SKM-1 (cell line): ENCODE results near the gene PCDHA10.
"Not testable (repeated sequence)": the region's sequence is repeated elsewhere in the genome, so short reads cannot be mapped to it uniquely, and the experiment has no call there.

Experiments
- DNase-seq: peaks from one replicate; lab custom pipeline; 2025; ENCODE audit not compliant: unreplicated experiment; lab: John Stamatoyannopoulos, UW

PCDHA10 gene

DNA sequence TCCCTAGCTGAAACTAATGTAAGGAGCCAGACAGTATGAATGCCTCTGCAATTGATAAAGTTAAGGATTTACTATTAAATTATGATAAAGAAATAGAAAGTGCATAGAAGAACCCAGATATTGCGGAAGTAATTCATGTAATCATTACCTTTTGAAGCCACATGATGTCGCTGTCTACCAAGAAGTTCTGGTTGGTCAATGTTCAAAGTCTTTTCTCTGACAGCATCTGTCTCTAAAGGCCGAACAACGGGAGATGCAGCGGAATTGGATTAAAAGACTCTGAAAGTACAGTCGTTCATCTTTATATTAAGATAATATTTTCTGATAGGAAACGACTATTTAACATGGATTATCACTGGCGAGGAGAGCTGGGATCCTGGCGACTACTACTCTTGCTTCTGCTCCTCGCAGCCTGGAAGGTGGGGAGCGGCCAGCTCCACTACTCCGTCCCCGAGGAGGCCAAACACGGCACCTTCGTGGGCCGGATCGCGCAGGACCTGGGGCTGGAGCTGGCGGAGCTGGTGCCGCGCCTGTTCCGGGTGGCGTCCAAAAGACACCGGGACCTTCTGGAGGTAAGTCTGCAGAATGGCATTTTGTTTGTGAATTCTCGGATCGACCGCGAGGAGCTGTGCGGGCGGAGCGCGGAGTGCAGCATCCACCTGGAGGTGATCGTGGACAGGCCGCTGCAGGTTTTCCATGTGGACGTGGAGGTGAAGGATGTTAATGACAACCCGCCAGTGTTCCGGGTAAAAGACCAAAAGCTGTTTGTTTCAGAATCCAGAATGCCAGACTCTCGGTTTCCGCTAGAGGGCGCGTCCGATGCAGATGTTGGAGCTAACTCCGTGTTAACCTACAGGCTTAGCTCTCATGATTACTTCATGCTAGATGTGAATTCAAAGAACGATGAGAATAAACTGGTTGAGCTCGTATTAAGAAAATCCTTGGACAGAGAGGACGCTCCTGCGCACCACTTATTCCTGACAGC lies 14.4 kb upstream of the PCDHA10 start, which contains the start of gene PCDHA8:
PCDHA8 (plus strand) TSS at position 210 of the 985 bp plus-strand sequence; CDS start at position 345, 135 bp downstream.
- DNase-seq = no peak

DNA sequence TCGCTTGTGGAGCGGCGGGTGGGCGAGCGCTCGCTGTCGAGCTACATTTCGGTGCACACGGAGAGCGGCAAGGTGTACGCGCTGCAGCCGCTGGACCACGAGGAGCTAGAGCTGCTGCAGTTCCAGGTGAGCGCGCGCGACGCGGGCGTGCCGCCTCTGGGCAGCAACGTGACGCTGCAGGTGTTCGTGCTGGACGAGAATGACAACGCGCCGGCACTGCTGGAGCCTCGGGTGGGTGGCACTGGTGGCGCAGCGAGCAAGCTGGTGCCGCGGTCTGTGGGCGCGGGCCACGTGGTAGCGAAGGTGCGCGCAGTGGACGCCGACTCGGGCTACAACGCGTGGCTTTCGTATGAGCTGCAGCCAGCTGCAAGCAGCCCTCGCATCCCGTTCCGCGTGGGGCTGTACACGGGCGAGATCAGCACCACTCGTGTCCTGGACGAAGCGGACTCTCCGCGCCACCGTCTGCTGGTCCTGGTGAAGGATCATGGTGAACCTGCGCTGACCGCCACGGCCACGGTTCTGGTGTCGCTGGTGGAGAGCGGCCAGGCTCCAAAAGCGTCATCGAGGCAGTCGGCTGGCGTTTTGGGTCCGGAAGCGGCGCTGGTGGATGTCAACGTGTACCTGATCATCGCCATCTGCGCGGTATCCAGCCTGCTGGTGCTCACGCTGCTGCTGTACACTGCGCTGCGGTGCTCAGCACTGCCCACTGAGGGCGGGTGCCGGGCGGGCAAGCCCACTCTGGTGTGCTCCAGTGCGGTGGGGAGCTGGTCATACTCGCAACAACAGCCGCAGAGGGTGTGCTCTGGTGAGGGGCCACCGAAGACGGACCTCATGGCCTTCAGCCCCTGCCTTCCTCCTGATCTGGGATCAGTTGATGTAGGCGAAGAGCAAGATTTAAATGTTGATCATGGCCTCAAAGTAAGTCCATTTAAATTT lies 12.6 kb upstream of the PCDHA10 start:
- no peak for DNase-seq

DNA sequence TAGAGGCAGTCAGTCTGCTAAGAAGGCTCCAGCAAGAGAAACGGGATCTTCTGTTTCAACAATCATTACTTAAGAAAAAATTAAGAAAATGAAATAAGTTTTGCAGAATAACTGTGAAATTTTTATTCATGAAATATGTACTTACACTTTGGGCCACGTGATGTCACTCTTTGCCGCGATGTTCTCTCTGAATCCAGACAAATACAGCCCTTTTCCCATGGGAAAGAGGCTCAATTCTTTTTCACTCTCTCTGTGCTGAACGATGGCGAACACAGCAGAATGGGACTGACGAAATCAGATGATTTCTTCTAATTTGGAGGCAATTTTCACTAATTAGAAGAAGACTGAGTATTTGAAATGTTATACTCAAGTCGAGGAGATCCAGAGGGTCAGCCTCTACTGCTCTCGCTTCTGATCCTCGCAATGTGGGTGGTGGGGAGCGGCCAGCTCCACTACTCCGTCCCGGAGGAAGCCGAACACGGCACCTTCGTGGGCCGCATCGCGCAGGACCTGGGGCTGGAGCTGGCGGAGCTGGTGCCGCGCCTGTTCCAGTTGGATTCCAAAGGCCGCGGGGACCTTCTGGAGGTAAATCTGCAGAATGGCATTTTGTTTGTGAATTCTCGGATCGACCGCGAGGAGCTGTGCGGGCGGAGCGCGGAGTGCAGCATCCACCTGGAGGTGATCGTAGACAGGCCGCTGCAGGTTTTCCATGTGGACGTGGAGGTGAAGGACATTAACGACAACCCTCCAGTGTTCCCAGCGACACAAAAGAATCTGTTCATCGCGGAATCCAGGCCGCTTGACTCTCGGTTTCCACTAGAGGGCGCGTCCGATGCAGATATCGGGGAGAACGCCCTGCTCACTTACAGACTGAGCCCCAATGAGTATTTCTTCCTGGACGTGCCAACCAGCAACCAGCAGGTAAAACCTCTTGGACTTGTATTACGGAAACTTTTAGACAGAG lies 7.3 kb upstream of the PCDHA10 start, which contains the start of gene PCDHA9:
PCDHA9 (plus strand) TSS at position 244 of the 964 bp plus-strand sequence; CDS start at position 358, 114 bp downstream.
- DNase-seq = not testable (repeated sequence)

DNA sequence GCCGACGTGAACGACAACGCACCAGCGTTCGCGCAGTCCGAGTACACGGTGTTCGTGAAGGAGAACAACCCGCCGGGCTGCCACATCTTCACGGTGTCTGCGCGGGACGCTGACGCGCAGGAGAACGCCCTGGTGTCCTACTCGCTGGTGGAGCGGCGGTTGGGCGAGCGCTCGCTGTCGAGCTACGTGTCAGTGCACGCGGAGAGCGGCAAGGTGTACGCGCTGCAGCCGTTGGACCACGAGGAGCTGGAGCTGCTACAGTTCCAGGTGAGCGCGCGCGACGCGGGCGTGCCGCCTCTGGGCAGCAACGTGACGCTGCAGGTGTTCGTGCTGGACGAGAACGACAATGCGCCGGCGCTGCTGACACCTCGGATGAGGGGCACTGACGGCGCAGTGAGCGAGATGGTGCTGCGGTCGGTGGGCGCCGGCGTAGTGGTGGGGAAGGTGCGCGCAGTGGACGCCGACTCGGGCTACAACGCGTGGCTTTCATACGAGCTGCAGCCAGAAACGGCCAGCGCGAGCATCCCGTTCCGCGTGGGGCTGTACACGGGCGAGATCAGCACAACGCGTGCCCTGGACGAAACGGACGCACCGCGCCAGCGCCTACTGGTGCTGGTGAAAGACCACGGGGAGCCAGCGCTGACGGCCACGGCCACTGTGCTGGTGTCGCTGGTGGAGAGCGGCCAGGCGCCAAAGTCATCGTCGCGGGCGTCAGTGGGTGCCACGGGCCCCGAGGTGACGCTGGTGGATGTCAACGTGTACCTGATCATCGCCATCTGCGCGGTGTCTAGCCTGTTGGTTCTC lies 5.7 kb upstream of the PCDHA10 start:
- DNase-seq = not testable (repeated sequence)

DNA sequence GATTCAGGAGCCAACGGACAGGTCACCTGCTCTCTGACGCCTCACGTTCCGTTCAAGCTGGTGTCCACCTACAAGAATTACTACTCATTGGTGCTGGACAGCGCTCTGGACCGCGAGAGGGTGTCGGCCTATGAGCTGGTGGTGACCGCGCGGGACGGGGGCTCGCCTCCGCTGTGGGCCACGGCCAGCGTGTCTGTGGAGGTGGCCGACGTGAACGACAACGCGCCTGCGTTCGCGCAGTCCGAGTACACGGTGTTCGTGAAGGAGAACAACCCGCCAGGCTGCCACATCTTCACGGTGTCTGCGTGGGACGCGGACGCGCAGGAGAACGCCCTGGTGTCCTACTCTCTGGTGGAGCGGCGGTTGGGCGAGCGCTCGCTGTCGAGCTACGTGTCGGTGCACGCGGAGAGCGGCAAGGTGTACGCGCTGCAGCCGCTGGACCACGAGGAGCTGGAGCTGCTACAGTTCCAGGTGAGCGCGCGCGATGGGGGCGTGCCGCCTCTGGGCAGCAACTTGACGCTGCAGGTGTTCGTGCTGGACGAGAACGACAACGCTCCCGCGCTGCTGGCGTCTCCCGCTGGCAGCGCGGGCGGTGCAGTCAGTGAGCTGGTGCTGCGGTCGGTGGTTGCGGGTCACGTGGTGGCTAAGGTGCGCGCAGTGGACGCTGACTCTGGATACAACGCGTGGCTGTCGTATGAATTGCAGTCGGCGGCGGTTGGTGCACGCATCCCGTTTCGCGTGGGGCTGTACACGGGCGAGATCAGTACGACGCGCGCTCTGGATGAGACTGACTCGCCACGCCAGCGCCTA lies 1.7 kb downstream of the PCDHA10 start:
- DNase-seq = no peak

DNA sequence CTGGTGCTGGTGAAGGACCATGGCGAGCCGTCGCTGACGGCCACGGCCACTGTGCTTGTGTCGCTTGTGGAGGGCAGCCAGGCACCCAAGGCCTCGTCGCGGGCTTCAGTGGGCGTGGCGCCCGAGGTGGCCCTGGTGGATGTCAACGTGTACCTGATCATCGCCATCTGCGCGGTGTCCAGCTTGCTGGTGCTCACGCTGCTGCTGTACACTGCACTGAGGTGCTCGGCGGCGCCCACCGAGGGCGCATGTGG lies 2.2 kb downstream of the PCDHA10 start:
- DNase-seq = no peak

DNA sequence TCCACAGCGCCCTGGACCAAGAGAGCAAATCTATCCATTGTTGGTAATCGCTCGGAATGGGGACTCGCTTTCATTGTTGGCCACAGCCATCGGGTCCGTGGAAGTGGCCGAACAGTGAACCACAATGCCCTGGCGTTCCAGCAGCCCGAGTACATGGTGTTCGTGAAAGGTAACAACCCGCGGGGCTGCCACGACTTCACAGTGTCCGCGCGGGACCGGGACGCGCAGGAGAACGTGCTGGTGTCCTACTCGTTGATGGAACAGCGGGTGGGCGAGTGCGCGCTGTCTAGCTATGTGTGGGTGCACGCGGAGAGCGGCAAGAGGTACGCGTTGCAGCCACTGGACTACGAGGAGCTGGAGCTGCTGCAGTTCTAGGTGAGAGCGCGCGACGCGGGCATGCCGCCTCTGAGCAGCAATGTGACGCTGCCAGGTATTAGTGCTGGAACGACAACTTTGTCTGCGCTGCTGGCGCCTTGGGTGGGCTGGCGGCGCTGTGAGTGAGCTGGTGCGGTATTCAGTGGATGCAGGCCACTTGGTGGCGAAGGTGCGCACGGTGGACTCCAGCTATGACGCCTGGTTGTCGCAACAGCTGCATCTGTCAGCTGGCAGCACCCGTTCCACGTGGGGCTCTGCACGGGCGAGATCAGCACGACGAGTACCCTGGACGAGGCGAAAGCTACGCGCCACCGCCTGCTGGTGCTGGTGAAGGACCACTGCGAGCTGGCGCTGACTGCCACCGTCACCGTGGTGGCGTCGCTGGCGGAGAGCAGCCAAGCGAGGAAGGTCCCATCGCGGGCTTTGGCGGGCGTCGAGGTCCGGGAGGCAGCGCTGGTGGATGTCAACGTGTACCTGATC lies 7.0 kb downstream of the PCDHA10 start:
- DNase-seq = no peak

DNA sequence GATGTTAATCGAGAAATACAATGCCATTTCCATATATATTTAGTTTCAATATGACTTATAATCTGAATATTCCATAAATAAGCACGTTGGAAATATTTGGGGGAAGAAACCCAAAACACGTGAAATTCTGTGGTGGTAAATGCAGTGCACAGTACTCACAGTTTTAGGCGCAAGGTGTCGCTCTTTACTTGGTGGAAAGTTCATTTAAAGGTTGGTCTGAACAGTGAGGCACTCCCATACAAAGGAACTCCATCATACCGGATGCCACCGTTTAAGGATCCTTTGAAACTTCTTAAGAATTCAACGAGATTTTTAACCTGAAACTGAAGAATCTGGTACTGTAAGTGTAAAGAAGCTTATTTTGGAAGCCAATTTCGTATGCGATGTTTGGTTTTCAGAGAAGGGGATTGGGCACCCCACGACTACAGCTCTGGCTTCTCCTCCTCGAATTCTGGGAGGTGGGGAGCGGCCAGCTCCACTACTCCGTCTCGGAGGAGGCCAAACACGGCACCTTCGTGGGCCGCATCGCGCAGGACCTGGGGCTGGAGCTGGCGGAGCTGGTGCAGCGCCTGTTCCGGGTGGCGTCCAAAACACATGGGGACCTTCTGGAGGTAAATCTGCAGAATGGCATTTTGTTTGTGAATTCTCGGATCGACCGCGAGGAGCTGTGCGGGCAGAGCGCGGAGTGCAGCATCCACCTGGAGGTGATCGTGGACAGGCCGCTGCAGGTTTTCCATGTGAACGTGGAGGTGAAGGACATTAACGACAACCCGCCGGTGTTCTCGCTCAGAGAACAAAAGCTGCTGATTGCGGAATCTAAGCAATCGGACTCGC lies 13.2 kb downstream of the PCDHA10 start, which contains the start of gene PCDHA11:
PCDHA11 (plus strand) TSS at position 237 of the 834 bp plus-strand sequence; CDS start at position 384, 147 bp downstream.
- no peak for DNase-seq

DNA sequence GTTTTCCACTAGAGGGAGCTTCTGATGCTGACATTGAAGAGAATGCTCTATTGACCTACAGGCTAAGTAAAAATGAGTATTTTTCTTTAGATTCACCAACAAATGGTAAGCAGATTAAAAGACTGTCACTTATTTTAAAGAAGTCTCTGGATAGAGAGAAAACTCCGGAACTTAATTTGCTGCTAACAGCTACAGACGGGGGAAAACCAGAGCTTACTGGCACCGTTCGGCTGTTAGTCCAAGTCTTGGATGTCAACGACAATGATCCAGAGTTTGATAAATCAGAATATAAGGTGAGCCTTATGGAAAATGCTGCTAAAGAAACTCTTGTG lies 13.8 kb downstream of the PCDHA10 start:
- no peak for DNase-seq

DNA sequence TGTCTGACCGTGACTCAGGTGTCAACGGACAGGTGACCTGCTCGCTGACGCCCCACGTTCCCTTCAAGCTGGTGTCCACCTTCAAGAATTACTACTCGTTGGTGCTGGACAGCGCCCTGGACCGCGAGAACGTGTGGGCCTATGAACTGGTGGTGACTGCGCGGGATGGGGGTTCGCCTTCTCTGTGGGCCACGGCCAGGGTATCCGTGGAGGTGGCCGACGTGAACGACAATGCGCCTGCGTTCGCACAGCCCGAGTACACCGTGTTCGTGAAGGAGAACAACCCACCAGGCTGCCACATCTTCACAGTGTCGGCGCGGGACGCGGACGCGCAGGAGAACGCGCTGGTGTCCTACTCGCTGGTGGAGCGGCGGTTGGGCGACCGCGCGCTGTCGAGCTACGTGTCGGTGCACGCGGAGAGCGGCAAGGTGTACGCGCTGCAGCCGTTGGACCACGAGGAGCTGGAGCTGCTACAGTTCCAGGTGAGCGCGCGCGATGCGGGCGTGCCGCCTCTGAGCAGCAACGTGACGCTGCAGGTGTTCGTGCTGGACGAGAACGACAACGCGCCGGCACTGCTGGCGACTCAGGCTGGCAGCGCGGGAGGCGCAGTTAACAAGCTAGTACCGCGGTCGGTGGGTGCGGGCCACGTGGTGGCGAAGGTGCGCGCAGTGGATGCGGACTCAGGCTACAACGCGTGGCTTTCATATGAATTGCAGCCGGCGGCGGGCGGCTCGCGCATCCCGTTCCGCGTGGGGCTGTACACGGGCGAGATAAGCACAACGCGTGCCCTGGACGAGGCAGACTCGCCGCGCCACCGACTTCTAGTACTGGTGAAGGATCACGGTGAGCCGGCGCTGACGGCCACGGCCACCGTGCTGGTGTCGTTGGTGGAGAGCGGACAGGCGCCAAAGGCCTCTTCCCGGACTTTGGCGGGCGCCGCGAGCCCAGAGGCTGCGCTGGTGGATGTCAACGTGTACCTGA lies 14.8 kb downstream of the PCDHA10 start:
- DNase-seq = no peak

DNA sequence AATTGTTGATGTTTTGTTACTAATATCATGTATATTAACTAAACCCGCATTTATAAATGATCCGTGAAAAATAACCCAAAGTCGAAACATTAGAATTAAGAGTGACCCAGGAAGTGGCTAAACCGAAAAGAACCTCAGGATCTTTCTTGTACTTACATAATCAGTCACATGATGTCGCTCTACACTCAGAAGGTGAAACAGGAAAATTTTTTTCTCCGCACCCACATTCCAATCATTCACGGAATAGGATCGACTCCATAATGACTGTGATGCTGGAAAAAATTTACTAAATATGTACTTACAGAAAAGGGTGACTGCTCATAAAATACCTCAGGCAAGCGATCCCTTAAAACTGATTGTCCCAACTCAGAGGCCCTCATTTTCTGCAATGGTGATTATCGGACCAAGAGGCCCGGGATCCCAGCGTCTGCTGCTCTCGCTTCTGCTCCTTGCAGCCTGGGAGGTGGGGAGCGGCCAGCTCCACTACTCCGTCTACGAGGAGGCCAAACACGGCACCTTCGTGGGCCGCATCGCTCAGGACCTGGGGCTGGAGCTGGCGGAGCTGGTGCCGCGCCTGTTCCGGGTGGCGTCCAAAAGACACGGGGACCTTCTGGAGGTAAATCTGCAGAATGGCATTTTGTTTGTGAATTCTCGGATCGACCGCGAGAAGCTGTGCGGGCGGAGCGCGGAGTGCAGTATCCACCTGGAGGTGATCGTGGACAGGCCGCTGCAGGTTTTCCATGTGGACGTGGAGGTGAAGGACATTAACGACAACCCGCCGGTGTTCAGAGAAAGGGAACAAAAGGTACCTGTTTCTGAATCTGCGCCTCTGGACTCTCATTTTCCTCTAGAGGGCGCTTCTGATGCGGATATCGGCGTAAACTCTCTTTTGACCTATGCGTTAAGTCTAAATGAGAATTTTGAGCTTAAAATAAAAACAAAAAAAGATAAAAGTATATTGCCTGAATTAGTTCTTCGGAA lies 19.7 kb downstream of the PCDHA10 start, which contains the start of gene PCDHA12:
PCDHA12 (plus strand) TSS at position 224 of the 981 bp plus-strand sequence; CDS start at position 389, 165 bp downstream.
- DNase-seq = no peak

DNA sequence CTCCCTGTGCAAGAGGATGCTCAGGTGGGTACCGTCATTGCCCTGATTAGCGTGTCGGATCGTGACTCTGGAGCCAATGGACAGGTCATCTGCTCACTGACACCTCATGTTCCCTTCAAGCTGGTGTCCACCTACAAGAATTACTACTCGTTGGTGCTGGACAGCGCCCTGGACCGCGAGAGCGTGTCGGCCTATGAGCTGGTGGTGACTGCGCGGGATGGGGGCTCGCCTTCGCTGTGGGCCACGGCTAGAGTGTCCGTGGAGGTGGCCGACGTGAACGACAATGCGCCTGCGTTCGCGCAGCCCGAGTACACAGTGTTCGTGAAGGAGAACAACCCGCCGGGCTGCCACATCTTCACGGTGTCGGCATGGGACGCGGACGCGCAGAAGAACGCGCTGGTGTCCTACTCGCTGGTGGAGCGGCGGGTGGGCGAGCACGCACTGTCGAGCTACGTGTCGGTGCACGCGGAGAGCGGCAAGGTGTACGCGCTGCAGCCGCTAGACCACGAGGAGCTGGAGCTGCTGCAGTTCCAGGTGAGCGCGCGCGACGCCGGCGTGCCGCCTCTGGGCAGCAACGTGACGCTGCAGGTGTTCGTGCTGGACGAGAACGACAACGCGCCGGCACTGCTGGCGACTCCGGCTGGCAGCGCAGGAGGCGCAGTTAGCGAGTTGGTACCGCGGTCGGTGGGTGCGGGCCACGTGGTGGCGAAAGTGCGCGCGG lies 21.0 kb downstream of the PCDHA10 start:
- DNase-seq = not testable (repeated sequence)

DNA sequence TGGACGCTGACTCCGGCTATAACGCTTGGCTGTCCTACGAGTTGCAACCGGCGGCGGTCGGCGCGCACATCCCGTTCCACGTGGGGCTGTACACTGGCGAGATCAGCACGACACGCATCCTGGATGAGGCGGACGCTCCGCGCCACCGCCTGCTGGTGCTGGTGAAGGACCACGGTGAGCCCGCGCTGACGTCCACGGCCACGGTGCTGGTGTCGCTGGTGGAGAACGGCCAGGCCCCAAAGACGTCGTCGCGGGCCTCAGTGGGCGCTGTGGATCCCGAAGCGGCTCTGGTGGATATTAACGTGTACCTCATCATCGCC lies 21.5 kb downstream of the PCDHA10 start:
- no peak for DNase-seq
